ENCODE measurements around the gene AGRP.

Gene AGRP

GRCh38 chr16:67483731-67484525, 581 bp upstream of the AGRP start:
- Histone ChIP-seq H3K4me2 (ENCODE audit: insufficient read depth, low read length) (peak overlapping the region; percentile 88; the same call in 1 of the 2 replicates), H3K27ac (ENCODE audit: low read length) (no peak overlapping the region), H3K4me1 (ENCODE audit: insufficient read depth, low read length) (peaks cover 37% of the 10 kb centered on the region), H3K4me3 (ENCODE audit: low read depth in 1 of 2, low read length in 2 of 2) (no peak overlapping the region), H2AFZ (ENCODE audit: low read depth, low read length) (no peak overlapping the region), H3K9me3 (ENCODE audit: insufficient read depth, low read length, severe bottlenecking) (no peaks in the 10 kb centered on the region), H3K27me3 (ENCODE audit: insufficient read depth, low read length, poor library complexity) (no peaks in the 10 kb centered on the region), H3K79me2 (ENCODE audit: insufficient read depth, low read length) (peaks cover 47% of the 10 kb centered on the region), H3K36me3 (ENCODE audit: insufficient read depth, low read length) (peaks cover 22% of the 10 kb centered on the region), H3K9ac (ENCODE audit: low read depth, low read length) (peak overlapping the region; percentile 89; the same call in 1 of the 2 replicates), H4K20me1 (ENCODE audit: insufficient read depth, low read length) (0 out of 2 replicates have a peak, but pooled peaks cover under 1% of the 10 kb centered on the region)
- TF ChIP-seq EZH2 (IDR thresholded peaks at IDR 0.05; ENCODE audit: borderline replicate concordance, low read depth, low read length, severe bottlenecking) = no peak
- TF ChIP-seq, protein P1, sequence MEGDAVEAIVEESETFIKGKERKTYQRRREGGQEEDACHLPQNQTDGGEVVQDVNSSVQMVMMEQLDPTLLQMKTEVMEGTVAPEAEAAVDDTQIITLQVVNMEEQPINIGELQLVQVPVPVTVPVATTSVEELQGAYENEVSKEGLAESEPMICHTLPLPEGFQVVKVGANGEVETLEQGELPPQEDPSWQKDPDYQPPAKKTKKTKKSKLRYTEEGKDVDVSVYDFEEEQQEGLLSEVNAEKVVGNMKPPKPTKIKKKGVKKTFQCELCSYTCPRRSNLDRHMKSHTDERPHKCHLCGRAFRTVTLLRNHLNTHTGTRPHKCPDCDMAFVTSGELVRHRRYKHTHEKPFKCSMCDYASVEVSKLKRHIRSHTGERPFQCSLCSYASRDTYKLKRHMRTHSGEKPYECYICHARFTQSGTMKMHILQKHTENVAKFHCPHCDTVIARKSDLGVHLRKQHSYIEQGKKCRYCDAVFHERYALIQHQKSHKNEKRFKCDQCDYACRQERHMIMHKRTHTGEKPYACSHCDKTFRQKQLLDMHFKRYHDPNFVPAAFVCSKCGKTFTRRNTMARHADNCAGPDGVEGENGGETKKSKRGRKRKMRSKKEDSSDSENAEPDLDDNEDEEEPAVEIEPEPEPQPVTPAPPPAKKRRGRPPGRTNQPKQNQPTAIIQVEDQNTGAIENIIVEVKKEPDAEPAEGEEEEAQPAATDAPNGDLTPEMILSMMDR (IDR thresholded peaks at IDR 0.05; ENCODE audit: borderline replicate concordance, extremely low read depth, low read length, poor library complexity, severe bottlenecking) = no peak
- ATAC-seq (ENCODE audit: insufficient read depth, low read depth) (no peak), DNase-seq (no peak)

DNA sequence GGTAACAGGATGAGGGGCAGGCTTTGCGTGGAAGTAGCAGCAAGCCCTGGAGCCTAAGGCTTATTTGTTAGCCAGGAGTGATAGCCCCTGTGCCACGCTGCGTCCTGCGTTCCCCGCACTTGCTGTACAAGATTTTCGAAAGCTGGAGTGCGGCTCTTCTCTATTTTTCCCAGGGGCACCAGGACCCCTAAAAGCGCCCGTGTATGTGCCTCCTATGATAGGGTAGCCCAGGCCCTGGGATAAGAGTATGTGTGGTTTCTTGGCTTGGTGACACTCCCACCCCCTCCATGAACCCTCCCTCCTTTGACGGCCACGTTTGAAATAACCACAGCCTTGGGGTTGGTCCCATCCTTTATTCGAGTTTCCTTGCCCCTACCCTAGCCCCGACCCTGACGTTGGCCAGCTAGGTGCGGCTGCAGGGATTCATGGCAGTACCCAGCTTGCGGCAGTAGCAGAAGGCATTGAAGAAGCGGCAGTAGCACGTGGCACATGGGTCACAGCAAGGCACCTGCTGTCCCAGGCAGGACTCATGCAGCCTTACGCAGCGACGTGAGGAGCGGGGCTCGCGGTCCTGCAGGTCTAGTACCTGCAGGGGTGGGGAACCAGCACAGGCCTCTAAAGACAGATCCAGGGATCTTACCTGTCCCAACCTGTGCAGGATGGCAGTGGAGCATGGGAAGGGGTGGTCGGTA, 968 bp downstream of the AGRP start:
- Histone ChIP-seq H3K9me3 (ENCODE audit: insufficient read depth, low read length, severe bottlenecking) (no peaks in the 10 kb centered on the region), H3K27ac (ENCODE audit: low read length) (peak overlapping the region; percentile 98), H3K9ac (ENCODE audit: low read depth, low read length) (peak overlapping the region; percentile 89), H4K20me1 (ENCODE audit: insufficient read depth, low read length) (0 out of 2 replicates have a peak, but pooled peaks cover 3% of the 10 kb centered on the region), H3K4me2 (ENCODE audit: insufficient read depth, low read length) (peak overlapping the region; percentile 88), H3K36me3 (ENCODE audit: insufficient read depth, low read length) (peaks cover 22% of the 10 kb centered on the region), H3K4me1 (ENCODE audit: insufficient read depth, low read length) (peaks cover 41% of the 10 kb centered on the region), H3K27me3 (ENCODE audit: insufficient read depth, low read length, poor library complexity) (no peaks in the 10 kb centered on the region), H3K79me2 (ENCODE audit: insufficient read depth, low read length) (peaks cover 62% of the 10 kb centered on the region), H3K4me3 (ENCODE audit: low read depth in 1 of 2, low read length in 2 of 2) (peak overlapping the region; percentile 81 to 97; a peak in 3 of 4 replicates), H2AFZ (ENCODE audit: low read depth, low read length) (peak overlapping the region; percentile 96)
- TF ChIP-seq, protein P1 (IDR thresholded peaks at IDR 0.05; ENCODE audit: borderline replicate concordance, extremely low read depth, low read length, poor library complexity, severe bottlenecking) = no peak
- TF ChIP-seq EZH2 (IDR thresholded peaks at IDR 0.05; ENCODE audit: borderline replicate concordance, low read depth, low read length, severe bottlenecking) = no peak
- ATAC-seq (ENCODE audit: insufficient read depth, low read depth) (no peak), DNase-seq (peak; percentile 30)

- Histone ChIP-seq H3K79me2 (ENCODE audit: insufficient read depth, low read length) (peaks cover 68% of the 10 kb centered on the region), H3K4me2 (ENCODE audit: insufficient read depth, low read length) (peak overlapping the region; percentile 88), H3K4me3 (ENCODE audit: low read depth in 1 of 2, low read length in 2 of 2) (peak overlapping the region; percentile 81 to 97), H3K27ac (ENCODE audit: low read length) (peak overlapping the region; percentile 98), H3K9me3 (ENCODE audit: insufficient read depth, low read length, severe bottlenecking) (no peaks in the 10 kb centered on the region), H2AFZ (ENCODE audit: low read depth, low read length) (peak overlapping the region; percentile 96), H3K4me1 (ENCODE audit: insufficient read depth, low read length) (peaks cover 41% of the 10 kb centered on the region), H4K20me1 (ENCODE audit: insufficient read depth, low read length) (0 out of 2 replicates have a peak, but pooled peaks cover 3% of the 10 kb centered on the region), H3K36me3 (ENCODE audit: insufficient read depth, low read length) (peaks cover 22% of the 10 kb centered on the region), H3K27me3 (ENCODE audit: insufficient read depth, low read length, poor library complexity) (no peaks in the 10 kb centered on the region), H3K9ac (ENCODE audit: low read depth, low read length) (peak overlapping the region; percentile 89)
- ATAC-seq (ENCODE audit: insufficient read depth, low read depth) (peak; percentile 37), DNase-seq (peak; percentile 68)
- TF ChIP-seq, protein P1 (IDR thresholded peaks at IDR 0.05; ENCODE audit: borderline replicate concordance, extremely low read depth, low read length, poor library complexity, severe bottlenecking) = no peak
- TF ChIP-seq EZH2 (IDR thresholded peaks at IDR 0.05; ENCODE audit: borderline replicate concordance, low read depth, low read length, severe bottlenecking) = no peak
Measured at GRCh38 chr16:67481561-67482232, 1.6 kb downstream of the AGRP start.
